NCI-H2196 (cell line): ENCODE results near the gene GPATCH1.
"Not testable (repeated sequence)": the region's sequence is repeated elsewhere in the genome, so short reads cannot be mapped to it uniquely, and the experiment has no call there.

Source experiments
- DNase-seq: peaks from one replicate; lab custom pipeline; 2025; ENCODE audit not compliant: unreplicated experiment; lab: John Stamatoyannopoulos, UW

Gene GPATCH1, protein sequence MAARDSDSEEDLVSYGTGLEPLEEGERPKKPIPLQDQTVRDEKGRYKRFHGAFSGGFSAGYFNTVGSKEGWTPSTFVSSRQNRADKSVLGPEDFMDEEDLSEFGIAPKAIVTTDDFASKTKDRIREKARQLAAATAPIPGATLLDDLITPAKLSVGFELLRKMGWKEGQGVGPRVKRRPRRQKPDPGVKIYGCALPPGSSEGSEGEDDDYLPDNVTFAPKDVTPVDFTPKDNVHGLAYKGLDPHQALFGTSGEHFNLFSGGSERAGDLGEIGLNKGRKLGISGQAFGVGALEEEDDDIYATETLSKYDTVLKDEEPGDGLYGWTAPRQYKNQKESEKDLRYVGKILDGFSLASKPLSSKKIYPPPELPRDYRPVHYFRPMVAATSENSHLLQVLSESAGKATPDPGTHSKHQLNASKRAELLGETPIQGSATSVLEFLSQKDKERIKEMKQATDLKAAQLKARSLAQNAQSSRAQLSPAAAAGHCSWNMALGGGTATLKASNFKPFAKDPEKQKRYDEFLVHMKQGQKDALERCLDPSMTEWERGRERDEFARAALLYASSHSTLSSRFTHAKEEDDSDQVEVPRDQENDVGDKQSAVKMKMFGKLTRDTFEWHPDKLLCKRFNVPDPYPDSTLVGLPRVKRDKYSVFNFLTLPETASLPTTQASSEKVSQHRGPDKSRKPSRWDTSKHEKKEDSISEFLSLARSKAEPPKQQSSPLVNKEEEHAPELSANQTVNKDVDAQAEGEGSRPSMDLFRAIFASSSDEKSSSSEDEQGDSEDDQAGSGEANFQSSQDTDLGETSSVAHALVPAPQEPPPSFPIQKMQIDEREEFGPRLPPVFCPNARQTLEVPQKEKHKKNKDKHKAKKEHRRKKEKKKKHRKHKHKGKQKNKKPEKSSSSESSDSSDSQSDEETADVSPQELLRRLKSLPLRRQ

DNA sequence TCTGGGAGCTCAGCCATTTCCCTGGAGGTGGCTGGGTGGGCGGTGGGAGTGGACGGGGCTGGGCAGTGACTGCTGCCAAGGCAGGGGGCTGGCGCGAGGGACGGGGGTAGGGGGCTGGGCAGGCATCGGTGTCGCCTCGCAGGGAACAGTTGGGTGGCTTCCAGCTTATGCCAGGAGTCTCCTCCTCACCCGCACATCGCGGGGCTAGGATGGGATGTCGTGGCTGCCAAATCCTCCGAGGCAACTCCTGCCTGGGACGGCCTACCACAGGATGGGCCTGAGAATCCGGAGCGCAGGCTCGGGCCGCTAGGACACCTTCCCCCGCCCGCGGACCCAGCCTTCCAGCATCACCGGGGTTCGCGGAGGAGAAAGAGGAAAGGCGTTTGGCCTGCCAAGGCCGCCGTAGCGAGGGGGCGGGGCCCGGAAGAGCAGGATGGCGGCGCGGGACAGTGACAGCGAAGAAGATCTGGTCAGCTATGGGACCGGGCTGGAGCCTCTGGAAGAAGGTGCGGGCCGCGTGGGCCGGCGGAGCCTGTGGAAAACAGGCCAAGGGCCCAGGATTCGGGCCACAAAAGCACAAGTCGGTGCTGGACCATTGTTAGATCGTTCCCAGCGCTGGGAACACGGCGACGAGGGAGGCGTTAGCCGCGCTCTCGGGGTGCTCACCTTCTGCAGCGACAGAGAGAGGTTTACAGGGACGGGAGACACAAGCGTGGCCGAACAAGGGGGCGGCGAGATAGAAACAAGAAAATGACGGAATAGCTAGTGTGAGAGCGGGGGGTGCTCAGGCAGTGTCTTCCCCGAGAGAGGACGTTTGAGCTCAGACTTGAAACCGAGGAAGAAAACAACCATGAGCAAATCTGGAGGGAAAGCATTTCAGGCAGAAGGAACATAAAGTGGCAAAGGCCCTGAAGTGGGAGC, at the start of gene GPATCH1:
Gene GPATCH1 (plus strand): TSS at position 421 of the 921 bp plus-strand sequence. CDS start 13 bp downstream, at position 434.
- DNase-seq = peak; percentile 82

DNA sequence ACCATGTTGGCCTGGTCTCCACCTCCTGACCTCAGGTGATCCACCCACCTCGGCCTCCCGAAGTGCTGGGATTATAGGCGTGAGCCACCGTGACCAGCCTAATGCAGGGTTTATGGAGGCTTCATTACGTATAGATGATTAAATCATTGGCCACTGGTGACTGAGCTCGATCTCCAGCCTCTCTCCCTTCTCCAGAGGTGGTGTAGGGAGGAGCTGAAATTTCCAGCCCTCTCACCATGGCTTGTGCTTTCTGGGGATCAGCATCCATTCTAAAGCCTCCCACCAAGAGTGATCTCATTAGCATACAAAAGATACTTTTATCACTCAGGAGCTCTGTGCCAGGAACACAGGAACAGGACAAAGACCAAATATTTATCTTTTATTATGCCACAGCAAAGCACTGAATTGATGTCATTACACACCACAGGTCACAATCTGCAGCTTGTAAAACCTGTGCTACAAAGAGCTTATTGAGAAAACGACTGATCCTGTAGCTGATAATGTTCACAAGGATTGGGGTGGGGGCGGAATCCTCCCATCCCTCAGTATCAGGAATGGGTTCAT, 48.7 kb upstream of the GPATCH1 start:
- DNase-seq = peak; percentile 22

DNA sequence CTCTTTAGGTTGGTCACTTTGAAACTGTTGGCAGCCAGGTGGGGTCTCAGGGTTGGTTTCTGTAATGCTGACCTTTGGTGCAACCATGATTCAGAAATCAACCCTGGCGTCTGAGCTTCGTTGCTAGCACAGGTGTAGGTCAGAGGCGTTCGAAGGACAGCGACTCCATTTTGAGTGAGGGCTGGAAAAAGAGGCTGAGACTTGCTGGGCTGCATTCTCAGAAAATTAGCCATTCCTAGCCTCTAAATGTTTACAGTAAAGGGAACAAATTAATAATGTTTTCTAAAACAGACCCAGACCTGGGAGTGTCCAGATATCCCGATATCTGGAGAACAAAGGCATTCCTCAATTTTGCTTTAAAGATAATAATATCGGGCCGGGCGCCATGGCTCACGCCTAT, 45.5 kb upstream of the GPATCH1 start:
- DNase-seq = no peak

DNA sequence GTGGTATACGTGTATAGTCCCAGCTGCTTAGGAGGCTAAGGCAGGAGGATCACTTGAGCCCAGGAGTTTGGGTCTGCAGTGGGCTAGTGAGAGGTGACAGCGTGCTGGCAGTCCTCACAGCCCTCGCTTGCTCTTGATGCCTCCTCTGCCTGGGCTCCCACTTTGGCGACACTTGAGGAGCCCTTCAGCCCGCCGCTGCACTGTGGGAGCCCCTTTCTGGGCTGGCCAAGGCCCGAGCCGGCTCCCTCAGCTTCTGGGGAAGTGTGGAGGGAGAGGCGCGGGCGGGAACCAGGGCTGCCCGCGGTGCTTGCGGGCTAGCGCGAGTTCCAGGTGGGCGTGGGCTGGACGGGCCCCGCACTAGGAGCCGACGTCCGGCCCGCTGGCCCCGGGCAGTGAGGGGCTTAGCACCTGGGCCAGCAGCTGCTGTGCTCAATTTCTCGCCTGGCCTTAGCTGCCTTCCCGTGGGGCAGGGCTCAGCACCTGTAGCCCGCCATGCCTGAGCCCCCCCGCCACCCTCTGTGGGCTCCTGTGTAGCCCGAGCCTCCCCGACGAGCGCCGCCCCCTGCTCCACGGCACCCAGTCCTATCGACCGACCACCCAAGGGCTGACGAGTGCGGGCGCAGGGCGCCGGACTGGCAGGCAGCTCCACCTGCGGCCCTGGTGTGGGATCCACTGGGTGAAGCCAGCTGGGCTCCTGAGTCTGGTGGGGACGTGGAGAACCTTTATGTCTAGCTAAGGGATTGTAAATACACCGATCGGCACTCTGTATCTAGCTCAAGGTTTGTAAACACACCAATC, 44.4 kb upstream of the GPATCH1 start:
- DNase-seq = not testable (repeated sequence)

DNA sequence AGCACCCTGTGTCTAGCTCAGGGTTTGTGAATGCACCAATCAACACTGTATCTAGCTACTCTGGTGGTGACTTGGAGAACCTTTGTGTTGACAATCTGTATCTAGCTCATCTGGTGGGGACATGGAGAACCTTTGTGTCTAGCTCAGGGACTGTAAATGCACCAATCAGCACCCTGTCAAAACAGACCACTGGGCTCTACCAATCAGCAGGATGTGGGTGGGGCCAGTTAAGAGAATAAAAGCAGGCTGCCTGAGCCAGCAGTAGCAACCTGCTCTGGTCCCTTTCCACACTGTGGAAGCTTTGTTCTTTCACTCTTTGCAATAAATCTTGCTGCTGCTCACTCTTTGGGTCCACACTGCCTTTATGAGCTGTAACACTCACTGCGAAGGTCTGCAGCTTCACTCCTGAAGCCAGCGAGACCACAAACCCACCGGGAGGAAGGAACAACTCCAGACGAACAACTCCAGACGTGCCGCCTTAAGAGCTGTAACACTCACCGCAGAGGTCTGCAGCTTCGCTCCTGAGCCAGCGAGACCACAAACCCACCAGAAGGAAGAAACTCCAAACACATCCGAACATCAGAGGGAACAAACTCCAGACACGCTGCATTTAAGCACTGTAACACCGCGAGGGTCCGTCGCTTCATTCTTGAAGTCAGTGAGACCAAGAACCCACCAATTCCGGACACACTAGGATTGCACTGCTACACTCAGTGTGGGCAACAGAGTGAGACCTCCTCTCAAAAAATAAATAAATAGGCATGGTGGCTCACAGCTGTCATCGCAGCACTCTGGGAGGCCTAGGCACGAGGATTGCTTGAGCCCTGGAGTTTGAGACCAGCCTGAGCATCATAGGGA, 43.6 kb upstream of the GPATCH1 start:
- DNase-seq = not testable (repeated sequence)

DNA sequence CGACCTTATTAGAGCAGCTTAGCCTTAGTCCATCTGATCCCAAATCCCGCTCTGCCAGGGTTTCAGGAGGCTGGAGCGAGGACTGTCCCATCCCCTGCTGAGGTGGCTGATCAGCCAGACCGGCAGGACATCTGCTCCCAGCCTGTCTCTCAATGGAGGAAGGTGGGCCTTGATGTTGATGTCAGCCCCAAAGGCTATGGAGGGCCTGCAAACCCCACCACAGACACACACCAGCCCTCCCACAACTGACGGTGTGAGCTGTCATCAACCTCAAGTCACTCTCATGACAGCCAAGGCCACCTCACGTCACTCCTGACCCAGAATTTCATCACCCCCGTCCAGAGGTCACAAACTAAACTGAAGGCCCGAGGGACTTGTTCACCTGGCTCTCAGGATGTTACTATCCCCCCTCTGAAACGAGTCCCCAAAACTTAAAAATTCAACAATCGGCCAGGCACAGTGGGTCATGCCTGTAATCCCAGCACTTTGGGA, 41.8 kb upstream of the GPATCH1 start:
- DNase-seq = no peak

DNA sequence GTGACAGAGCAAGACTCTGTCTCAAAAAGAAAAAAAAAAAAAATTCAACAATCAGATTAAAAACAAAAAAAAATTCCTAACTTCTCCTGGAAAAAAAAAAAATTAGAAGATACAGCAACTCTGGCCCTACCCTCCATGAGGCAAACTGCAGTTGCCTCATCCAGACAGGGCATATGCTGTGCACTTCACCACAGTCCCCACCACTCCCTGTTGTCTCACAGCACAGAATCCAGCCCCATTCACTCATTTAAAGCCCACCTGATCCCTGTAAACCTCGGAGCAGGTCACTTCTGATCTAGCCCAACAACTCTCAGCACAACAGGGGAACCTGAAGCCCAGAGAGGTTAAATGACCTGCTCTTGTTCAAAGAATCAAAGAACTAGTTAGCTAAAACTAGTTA, 41.2 kb upstream of the GPATCH1 start:
- no peak for DNase-seq

DNA sequence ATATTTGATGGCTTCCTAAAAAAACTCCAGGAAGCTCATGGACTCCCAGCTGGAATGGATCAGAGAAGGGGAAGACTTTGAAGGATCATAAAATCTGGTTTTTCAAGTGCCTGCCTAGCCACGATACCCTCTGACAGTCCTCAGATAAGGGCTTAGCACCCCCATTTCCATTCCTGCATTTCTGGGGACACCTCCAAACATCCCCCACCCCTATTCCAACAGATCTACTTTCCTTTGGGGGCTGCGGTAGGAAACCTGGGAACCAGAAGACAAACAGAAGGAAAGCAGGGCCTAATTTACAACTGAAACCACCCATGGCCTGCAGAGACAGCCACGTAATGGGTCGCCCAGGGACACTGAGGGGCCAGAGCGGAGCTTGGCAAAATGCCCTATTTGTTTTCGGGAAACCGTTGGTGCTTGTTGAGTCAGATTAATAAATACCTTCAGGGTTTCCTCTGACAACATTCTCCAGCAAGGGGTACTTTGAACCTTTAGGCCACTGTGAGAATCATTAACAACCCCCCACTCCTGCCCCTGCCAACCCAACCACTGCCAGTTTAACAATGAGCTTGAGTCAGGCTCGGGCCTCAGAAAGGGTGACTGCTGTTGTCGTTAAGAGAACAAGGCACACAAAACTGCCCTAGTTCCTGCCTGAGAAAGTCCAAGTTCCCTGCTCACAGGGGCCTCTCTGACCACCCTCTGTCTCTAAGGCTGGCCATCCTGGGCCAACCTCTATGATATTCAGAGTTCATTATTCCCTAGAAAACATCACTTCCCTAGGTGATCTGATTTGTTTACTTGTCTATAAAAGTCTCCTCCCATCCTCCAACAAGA, 39.8 kb upstream of the GPATCH1 start:
- DNase-seq = no peak

DNA sequence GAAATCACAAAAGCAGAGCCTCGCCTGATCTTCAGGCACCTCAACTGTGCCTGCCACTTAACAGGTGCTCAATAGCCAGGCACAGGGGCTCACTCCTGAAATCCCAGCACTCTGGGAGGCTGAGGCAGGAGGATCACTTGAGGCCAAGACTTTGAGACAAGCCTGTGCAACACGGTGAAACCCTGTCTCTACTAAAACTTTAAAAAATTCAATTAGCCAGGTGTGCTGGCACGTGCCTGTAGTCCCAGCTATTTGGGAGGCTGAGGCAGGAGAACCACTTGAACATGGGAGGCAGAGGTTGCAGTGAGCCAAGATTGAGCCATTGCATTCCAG, 39.2 kb upstream of the GPATCH1 start:
- DNase-seq = not testable (repeated sequence)

DNA sequence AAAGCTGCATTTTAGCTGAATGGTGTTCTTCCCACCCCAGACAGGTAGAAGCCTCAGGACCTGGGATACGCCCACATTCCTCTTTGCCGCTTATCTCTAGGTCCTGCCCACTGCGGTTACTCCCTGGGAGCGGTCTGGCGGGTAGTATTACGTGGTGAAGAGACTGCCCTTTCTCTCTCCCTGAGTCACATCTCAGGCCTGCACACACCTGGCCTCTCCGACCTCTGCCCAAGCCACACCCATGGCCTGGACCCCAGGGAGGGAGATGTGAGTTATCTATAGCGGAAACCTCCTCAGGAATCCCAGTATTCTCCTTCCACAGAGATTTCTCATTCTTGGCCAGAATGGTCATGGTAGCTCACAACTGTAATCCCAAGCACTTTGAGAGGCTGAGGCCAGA, 33.6 kb upstream of the GPATCH1 start:
- DNase-seq = no peak

DNA sequence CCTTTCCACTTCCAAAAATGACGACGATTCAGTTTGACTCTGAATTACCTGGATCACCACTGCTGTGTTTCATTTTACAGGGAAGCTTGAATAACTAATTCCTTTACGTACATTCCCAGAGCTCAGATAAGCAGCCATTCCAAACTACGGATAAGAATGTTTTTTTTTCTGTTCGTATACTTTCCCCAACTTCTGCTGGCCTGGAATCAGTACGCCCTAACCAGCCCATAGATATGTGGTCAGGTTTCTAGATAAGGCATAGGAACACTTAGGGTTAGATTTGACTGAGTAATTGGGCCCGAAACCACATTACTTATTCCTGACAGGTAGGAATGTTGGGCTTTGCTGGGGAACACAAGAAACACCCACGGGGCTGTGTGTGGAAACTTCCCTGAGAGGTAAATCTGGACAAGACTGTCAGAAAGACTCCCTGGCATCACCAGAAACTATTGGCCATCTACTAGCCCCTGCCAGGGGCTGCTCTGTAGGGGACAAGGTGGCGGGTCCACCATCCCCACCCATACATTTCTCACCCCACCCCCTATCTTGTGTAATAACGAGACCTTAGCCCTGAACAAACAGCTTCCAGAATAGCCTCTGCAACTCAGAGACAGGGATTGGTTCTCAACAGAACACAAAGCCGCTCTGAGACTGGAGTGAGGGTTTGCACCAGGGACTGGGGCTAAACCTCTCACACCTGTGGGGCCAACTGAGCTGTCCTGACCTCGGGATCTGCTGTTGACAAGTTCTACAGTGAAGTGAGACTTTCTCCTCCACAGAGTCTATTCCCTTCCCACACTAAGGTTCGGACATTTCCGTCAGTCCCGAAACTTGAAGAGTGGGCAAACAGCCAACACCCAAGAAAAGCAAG, 31.9 kb upstream of the GPATCH1 start:
- DNase-seq = no peak

DNA sequence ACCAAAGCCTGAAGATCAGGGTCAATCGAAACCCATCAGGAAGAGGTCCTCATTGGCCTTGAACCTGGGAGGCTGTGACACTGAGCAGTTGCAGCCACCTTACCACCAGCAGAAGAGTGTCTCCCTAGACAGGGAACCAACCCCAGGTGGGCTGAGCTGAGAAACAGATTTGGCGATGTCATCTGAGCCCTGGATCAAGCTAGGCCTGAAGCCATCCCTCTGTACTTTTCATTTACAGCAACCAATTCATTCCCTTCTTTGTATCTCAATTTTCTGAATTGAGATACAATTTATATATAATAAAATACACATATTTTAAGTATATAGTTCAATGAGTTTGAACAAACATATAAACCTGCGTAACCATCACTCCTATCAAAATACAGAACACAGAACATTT, 30.9 kb upstream of the GPATCH1 start:
- no peak for DNase-seq

DNA sequence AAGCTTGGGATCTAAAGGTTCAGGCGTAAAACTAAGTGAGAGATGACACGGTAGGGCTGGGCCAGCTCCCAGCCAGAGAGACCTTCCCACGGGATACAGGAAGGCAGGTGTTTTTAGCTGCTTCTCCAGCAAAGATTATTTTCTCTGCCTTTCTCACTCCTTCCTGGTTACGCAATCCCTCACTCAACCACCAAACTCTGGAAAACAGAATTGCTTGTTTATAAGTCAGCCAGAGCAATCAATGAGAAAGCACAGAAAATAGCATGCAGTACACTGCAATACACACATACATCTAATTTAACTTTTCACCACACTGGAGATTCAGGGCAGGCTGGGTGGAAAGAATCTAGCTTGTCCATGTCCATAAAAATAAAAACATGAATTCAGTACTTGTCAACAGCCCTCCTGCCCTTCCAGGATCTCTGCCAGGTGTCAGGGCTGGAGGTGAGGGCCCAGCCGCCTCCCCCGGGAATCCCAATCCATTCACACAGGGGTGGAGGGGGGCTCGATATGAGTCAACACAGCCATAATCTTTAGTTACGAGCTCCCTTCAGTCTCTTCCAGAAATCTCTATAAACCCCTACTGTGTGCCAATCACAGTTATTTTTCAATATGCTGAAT, 28.5 kb upstream of the GPATCH1 start:
- peak; percentile 58 for DNase-seq

DNA sequence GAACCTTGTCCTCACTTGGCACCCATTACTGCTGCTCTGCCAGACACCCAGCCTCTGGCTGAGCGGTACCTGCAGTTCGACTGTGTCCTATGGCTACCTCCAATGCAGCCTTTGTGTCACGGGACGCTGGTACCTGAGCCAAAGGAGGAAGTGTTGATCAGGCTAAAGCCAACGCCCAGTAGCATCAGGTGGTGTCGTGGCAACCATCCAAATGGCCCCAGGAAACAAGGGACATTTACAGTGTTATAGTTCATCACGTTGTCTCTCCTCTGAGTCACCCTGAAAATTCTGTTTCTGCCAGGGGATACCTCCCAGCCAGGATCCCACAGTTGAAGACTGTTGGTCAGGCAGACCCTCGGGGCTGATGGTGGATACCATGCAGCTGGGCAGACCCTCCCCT, 26.4 kb upstream of the GPATCH1 start:
- peak; percentile 93 for DNase-seq

DNA sequence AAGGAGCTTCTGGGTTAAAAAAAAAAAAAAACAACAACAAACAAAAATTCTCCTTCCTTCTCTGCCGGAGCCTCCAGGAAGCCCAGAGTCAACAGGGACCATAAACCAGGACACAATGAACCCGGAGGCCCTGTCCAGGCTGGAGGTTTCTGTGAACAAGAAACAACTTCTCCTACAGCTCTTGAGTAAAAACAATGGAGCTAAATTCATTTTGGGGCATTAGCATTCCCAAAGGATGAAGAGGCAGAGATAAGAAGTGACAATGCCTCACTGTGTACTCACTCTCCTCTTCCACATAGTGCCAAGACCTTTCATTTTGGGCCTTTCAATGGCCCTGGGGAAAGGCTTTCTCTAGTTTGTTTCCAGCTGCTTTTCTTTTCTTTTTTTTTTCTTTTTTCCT, 25.3 kb upstream of the GPATCH1 start:
- no peak for DNase-seq

DNA sequence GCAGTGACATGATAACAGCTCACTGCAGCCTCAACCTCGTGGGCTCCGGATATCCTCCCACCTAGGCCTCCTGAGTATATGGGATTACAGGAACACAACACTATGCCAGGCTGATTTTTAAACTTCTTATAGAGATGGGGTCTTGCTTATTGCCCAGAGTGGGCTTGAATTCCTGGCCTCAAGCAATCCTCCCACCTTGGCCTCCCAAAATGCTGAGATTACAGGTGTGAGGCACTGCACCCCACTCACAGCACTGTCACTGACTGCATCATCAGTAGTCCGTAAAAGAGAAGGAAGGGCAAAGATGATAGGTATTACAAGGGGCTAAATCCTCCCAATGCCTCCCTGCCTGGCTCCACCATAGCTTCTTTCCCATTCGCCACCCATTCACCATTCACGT, 20.4 kb upstream of the GPATCH1 start:
- no peak for DNase-seq

DNA sequence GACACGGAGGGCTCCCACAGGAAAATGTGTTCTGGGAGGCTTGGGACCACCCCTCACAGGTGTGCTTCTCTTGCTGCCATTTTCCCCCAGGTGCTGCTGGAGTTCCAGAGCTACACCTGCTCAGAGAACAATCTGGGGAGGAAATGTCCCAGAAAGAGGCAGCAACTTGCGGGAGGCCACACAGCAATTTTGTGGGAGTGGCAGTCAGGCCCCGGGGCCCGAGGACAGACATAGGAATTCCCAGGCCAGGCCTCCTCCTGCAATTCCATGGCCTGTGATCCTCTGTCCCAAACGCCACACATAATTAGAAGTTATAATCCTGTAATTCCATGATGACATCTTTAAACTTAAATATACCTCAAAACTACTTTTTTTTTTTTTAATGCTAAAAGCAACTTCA, 18.1 kb upstream of the GPATCH1 start:
- no peak for DNase-seq
